B cell (primary cell): ENCODE data around the gene OSTC. TPM values are rescaled to one million over a fixed set of nuclear protein-coding genes. Genes with fewer than 3 reads are reported as not detected.

Source experiments
- ATAC-seq: fragments of 200-7000 bp; cut with Tn5 transposase; one replicate; pipeline ENCODE4 v1.10.0; 2021; ENCODE audit warnings: low read depth, mild to moderate bottlenecking, moderate number of reproducible peaks, moderate library complexity
- CTCF ChIA-PET: fragments of 350-600 bp; sonication (Branson Sonifier 250); formaldehyde crosslinking; loops from one replicate; lab custom pipeline; 2021; ENCODE audit warnings: antibody characterized with exemption, inconsistent platforms; lab: Charles Lee
- POLR2A ChIA-PET: fragments of 350-600 bp; sonication (Branson Sonifier 250); formaldehyde crosslinking; loops from one replicate; lab custom pipeline; 2021; ENCODE audit warnings: antibody characterized with exemption; lab: Charles Lee
- DNase-seq: peaks from one replicate; pipeline ENCODE4 v3.0.0; 2013
- H2AFZ ChIP-seq: 2 replicates; pipeline ENCODE4 v1.6.1; 2012; ENCODE audit warnings: mild to moderate bottlenecking, low read depth, low read length; ENCODE audit not compliant: insufficient read depth, poor library complexity, severe bottlenecking
- H3K27ac ChIP-seq, 2 donors: 1 replicate in 1 of 2; 2 replicates in 1 of 2; pipeline ENCODE4 v1.5.1; 2012 to 2013; ENCODE audit warnings: low read length in 2 of 2, mild to moderate bottlenecking in 2 of 2, moderate library complexity in 1 of 2
- H3K27me3 ChIP-seq, 4 experiments: fragments of 200-600 bp in 1 of 4; sonication (generic) in 1 of 4; replicated peaks in 1 of 4; 1 replicate in 2 of 4; 2 replicates in 2 of 4; pipeline versions ENCODE4 v1.6.1 to v1.7.0; 2013 to 2016; ENCODE audit warnings: low read length in 3 of 4, mild to moderate bottlenecking in 2 of 4, mixed read lengths in 1 of 4, moderate library complexity in 1 of 4; ENCODE audit not compliant: insufficient read depth in 4 of 4, control insufficient read depth in 3 of 4; ENCODE audit errors: control extremely low read depth in 1 of 4
- H3K36me3 ChIP-seq, 2 experiments: replicated peaks in 1 of 2; 1 replicate in 1 of 2; 2 replicates in 1 of 2; pipeline versions ENCODE4 v1.6.1 to v1.7.1; 2013; ENCODE audit warnings: low read length in 1 of 2; ENCODE audit not compliant: insufficient read depth in 2 of 2, control insufficient read depth in 1 of 2; ENCODE audit errors: control extremely low read depth in 1 of 2, extremely low read depth in 1 of 2
- H3K4me1 ChIP-seq, 2 donors: fragments of 200-600 bp in 1 of 2; sonication (generic) in 1 of 2; 1 replicate in 1 of 2; 2 replicates in 1 of 2; pipeline versions ENCODE4 v1.5.1 to v1.6.1; 2013 to 2017; ENCODE audit warnings: low read length in 2 of 2; ENCODE audit not compliant: control insufficient read depth in 2 of 2, insufficient read depth in 2 of 2
- H3K4me2 ChIP-seq: replicated peaks from 2 replicates; pipeline ENCODE3; 2012; ENCODE audit warnings: mild to moderate bottlenecking, low read depth, low read length; ENCODE audit not compliant: poor library complexity, severe bottlenecking
- H3K4me3 ChIP-seq, 5 experiments: fragments of 200-600 bp in 1 of 5; sonication (generic) in 1 of 5; 1 replicate in 3 of 5; 2 replicates in 2 of 5; pipeline versions ENCODE4 v1.5.1 to v1.7.0; 2011 to 2016; ENCODE audit warnings: low read length in 4 of 5, mild to moderate bottlenecking in 4 of 5, low read depth in 2 of 5, control low read depth in 1 of 5, moderate library complexity in 1 of 5; ENCODE audit not compliant: insufficient read depth in 1 of 5; ENCODE audit errors: control extremely low read depth in 1 of 5, extremely low read depth in 1 of 5
- H3K79me2 ChIP-seq: fragments of 200-600 bp; sonication (generic); one replicate; pipeline ENCODE4 v1.6.0; 2016; ENCODE audit warnings: low read length; ENCODE audit not compliant: control insufficient read depth, insufficient read depth
- H3K9ac ChIP-seq: fragments of 200-600 bp; sonication (generic); 2 replicates; pipeline ENCODE4 v1.6.1; 2017; ENCODE audit warnings: mild to moderate bottlenecking, low read length, moderate library complexity
- H3K9me3 ChIP-seq, 3 donors: one replicate each; pipeline versions ENCODE4 v1.6.1 to v1.7.1; 2013; ENCODE audit warnings: low read length in 2 of 3; ENCODE audit not compliant: control insufficient read depth in 2 of 3, insufficient read depth in 1 of 3; ENCODE audit errors: control extremely low read depth in 1 of 3
- H4K20me1 ChIP-seq: 2 replicates; pipeline ENCODE4 v1.6.0; 2012; ENCODE audit warnings: mild to moderate bottlenecking, low read length; ENCODE audit not compliant: insufficient read depth, control insufficient read depth, poor library complexity, severe bottlenecking
- H3K27ac Mint-ChIP-seq: one replicate; pipeline ENCODE4 v1.8.0; 2021; ENCODE audit warnings: mixed read lengths
- H3K27me3 Mint-ChIP-seq: one replicate; pipeline ENCODE4 v1.8.0; 2021; ENCODE audit warnings: mixed read lengths
- H3K4me1 Mint-ChIP-seq: one replicate; pipeline ENCODE4 v1.8.0; 2021; ENCODE audit warnings: mixed read lengths
- H3K4me3 Mint-ChIP-seq: one replicate; pipeline ENCODE4 v1.8.0; 2021; ENCODE audit warnings: mixed read lengths
- H3K9me3 Mint-ChIP-seq: one replicate; pipeline ENCODE4 v1.8.0; 2022; ENCODE audit warnings: mixed read lengths; ENCODE audit not compliant: insufficient read depth
- CTCF ChIP-seq: fragments of 200-600 bp; IDR thresholded peaks from one replicate; pipeline ENCODE4 v1.8.0; 2022; ENCODE audit warnings: antibody characterized with exemption, mild to moderate bottlenecking
- EZH2 ChIP-seq: IDR thresholded peaks from 2 replicates; pipeline ENCODE4 v1.6.1; 2012; ENCODE audit warnings: borderline replicate concordance, low read depth, mild to moderate bottlenecking, moderate library complexity, low read length; ENCODE audit not compliant: insufficient read depth, poor library complexity, severe bottlenecking
- WGBS: methylation state at CpG from one replicate; pipeline ENCODE4 v1.1.5; 2013; ENCODE audit warnings: missing lambda C conversion rate; ENCODE audit not compliant: insufficient coverage; 5-methylcytosine and 5-hydroxymethylcytosine counted together
- intact Hi-C: fragments of 100-400 bp; cut with micrococcal nuclease; formaldehyde crosslinking; loops from one replicate; pipeline ENCODE4 v1.10.0; 2022
- polyA plus RNA-seq: library from polyadenylated mRNA; depleted of rRNA; stranded (reverse); fragments of >200 nt; gene quantifications from 2 replicates; pipeline ENCODE4 v1.2.3, GENCODE V29; 2012
- total RNA-seq, 2 donors: library from RNA; stranded (reverse); fragments of 120-200 nt in 1 of 2; gene quantifications; 1 replicate in 1 of 2; 2 replicates in 1 of 2; pipeline versions ENCODE4 v1.2.3 to v1.2.4, GENCODE V29; 2013 to 2022

OSTC gene
- total and polyA plus RNA-seq, 2 donors (not counting 1 experiment from before 2014, with no cell fraction given), result 33.3 to 38.9 TPM

- H3K4me2 ChIP-seq, result no peak overlapping the region
- no peak overlapping the region for H3K9ac ChIP-seq
- H3K27me3 Mint-ChIP-seq, result no peaks in the 10 kb centered on the region
- no peak for TF ChIP-seq CTCF
- no peak for TF ChIP-seq EZH2
- H2AFZ ChIP-seq, result no peak overlapping the region
- H3K27me3 ChIP-seq, result no peaks in the 10 kb centered on the region
- H3K4me1 ChIP-seq, result no peaks in the 10 kb centered on the region
- no peaks in the 10 kb centered on the region for H3K79me2 ChIP-seq
- intact Hi-C loops, result no loop called here
- no peaks in the 10 kb centered on the region for H3K36me3 ChIP-seq
- no peak overlapping the region for H3K27ac ChIP-seq
- no peak overlapping the region for H3K27ac Mint-ChIP-seq
- no peak overlapping the region for H3K4me3 Mint-ChIP-seq
- H3K4me1 Mint-ChIP-seq, result no peaks in the 10 kb centered on the region
- peaks cover 2% of the 10 kb centered on the region for H3K9me3 Mint-ChIP-seq
- ChIA-PET POLR2A (no interaction called here), CTCF (no interaction called here)
- no peaks in the 10 kb centered on the region for H4K20me1 ChIP-seq
- ATAC-seq, result no peak
- 100% methylated on average over 2 of the region's 3 CpGs for WGBS
- H3K9me3 ChIP-seq, result peaks cover 0 to 3% (median 1%) of the 10 kb centered on the region in 3 donors
- no peak overlapping the region for H3K4me3 ChIP-seq
- no peak for DNase-seq
Measured at GRCh38 chr4:108602163-108602562, 48.2 kb upstream of the OSTC start.

- Histone ChIP-seq H3K4me1 (no peaks in the 10 kb centered on the region), H2AFZ (no peak overlapping the region), H3K27me3 (no peaks in the 10 kb centered on the region), H3K4me3 (no peak overlapping the region), H3K9me3 (peaks cover 0 to 3% (median 1%) of the 10 kb centered on the region in 3 donors), H3K4me2 (no peak overlapping the region), H3K36me3 (no peaks in the 10 kb centered on the region), H3K27ac (no peak overlapping the region), H3K79me2 (no peaks in the 10 kb centered on the region), H4K20me1 (no peaks in the 10 kb centered on the region), H3K9ac (no peak overlapping the region)
- peaks cover 2% of the 10 kb centered on the region for H3K9me3 Mint-ChIP-seq
- TF ChIP-seq EZH2 (no peak), CTCF (no peak)
- WGBS, result 100% methylated on average over 1 of the region's 4 CpGs
- ChIA-PET POLR2A (no interaction called here), CTCF (no interaction called here)
- no peak overlapping the region for H3K27ac Mint-ChIP-seq
- intact Hi-C loops, result no loop called here
- H3K27me3 Mint-ChIP-seq, result no peaks in the 10 kb centered on the region
- ATAC-seq (no peak), DNase-seq (no peak)
- no peaks in the 10 kb centered on the region for H3K4me1 Mint-ChIP-seq
- H3K4me3 Mint-ChIP-seq, result no peak overlapping the region
Measured at GRCh38 chr4:108607079-108607815, 43.2 kb upstream of the OSTC start.
